Gastrocnemius medialis (tissue), 4 donors: Measurements from ENCODE around the gene CD8B2. TPM values are rescaled to one million over a fixed set of nuclear protein-coding genes. Genes with fewer than 3 reads are reported as not detected.
"Not testable (repeated sequence)": the region's sequence is repeated elsewhere in the genome, so short reads cannot be mapped to it uniquely, and the experiment has no call there.

Experiments used
- ATAC-seq, 2 donors: fragments of 150-250 bp; one replicate each; pipeline ENCODE4 v1.9.1; 2016
- DNase-seq, 2 donors: peaks; one replicate each; pipeline ENCODE4 v3.0.0-alpha.2; 2019
- H3K27ac ChIP-seq, 4 donors: fragments of 200-600 bp; sonication (generic); 1 replicate in 1 of 4; 2 replicates in 3 of 4; pipeline ENCODE4 v1.5.1; 2016 to 2018; ENCODE audit warnings: mild to moderate bottlenecking in 2 of 4, moderate library complexity in 1 of 4
- H3K27me3 ChIP-seq, 3 donors: fragments of 200-600 bp; sonication (generic) in 2 of 3; 1 replicate in 1 of 3; 2 replicates in 2 of 3; pipeline versions ENCODE4 v1.5.1 to v1.6.0; 2016 to 2019; ENCODE audit warnings: mild to moderate bottlenecking in 1 of 3, moderate library complexity in 1 of 3
- H3K36me3 ChIP-seq, 2 donors: fragments of 200-600 bp; sonication (generic) in 1 of 2; one replicate each; pipeline ENCODE4 v1.5.1; 2017 to 2018
- H3K4me1 ChIP-seq, 2 donors: fragments of 200-600 bp; sonication (generic) in 1 of 2; one replicate each; pipeline ENCODE4 v1.5.1; 2016 to 2017; ENCODE audit warnings: mild to moderate bottlenecking in 2 of 2
- H3K4me3 ChIP-seq, 4 donors: fragments of 200-600 bp; sonication (generic) in 3 of 4; 1 replicate in 1 of 4; 2 replicates in 3 of 4; pipeline ENCODE4 v1.5.1; 2016 to 2019; ENCODE audit warnings: mild to moderate bottlenecking in 2 of 4
- H3K9me3 ChIP-seq, 3 donors: fragments of 200-600 bp; sonication (generic) in 2 of 3; 1 replicate in 1 of 3; 2 replicates in 2 of 3; pipeline ENCODE4 v1.5.1; 2016 to 2019
- in situ Hi-C, 4 donors: fragments of 200-750 bp; cut with MboI; loops; one replicate each; pipeline versions ENCODE4 v1.15.0 to v1.8.0; 2017; ENCODE audit warnings: low sequenced_read_pairs in 4 of 4
- intact Hi-C: fragments of 100-400 bp; cut with DNase I; formaldehyde crosslinking; loops from one replicate; pipeline ENCODE4 v1.15.1; 2023; ENCODE audit warnings: low total_unique reads
- total RNA-seq, 4 donors: library from RNA; depleted of rRNA; stranded (reverse); fragments of >200 nt; gene quantifications; one replicate each; pipeline versions ENCODE4 v1.1.0 to v1.2.3, GENCODE V29; 2016
- TF ChIP-seq, protein P1 (sequence below), 5 experiments: fragments of 450-650 bp in 3 of 5; fragments of 200-600 bp in 2 of 5; sonication (generic) in 2 of 5; IDR thresholded peaks in 4 of 5; conservative IDR thresholded peaks in 1 of 5; 1 replicate in 4 of 5; 2 replicates in 1 of 5; pipeline ENCODE4 v1.5.1; 2016 to 2019; ENCODE audit warnings: antibody characterized with exemption in 5 of 5, mild to moderate bottlenecking in 3 of 5, moderate library complexity in 3 of 5

The CD8B2 gene
- total RNA-seq, result under 1 TPM in 1 of 4 donors, not detected in 3; 0.07 TPM

- ATAC-seq, DNase-seq, H3K4me1 ChIP-seq, H3K27me3 ChIP-seq, H3K9me3 ChIP-seq, intact Hi-C loops, in situ Hi-C loops, H3K27ac ChIP-seq, H3K36me3 ChIP-seq: not testable (repeated sequence)
- peak within 1 kb of the TSS in 3 of 4 donors; percentile 11 to 25 (median 20) for H3K4me3 ChIP-seq
These were observed at the start of gene CD8B2 for GRCh38 chr2:106486551-106487385. Gene CD8B2, plus strand, starts transcription at chr2:106487364. Its CDS starts 63 bp downstream, at chr2:106487427.

- H3K4me1 ChIP-seq, DNase-seq, intact Hi-C loops, H3K9me3 ChIP-seq, H3K27me3 ChIP-seq, H3K36me3 ChIP-seq, H3K27ac ChIP-seq, ATAC-seq, H3K4me3 ChIP-seq: not testable (repeated sequence)
- in situ Hi-C loops, result loop anchor here in 1 of 4 donors (25.0 kb wide), 1 partner anchor 350 kb away; no protein-coding TSS in a partner anchor
These were observed 25.3 kb upstream of the CD8B2 start for GRCh38 chr2:106461882-106462281.

GRCh38 chr2:106467516-106467915 lies 19.6 kb upstream of the CD8B2 start:
- in situ Hi-C loops, result loop anchor here in 1 of 4 donors (25.0 kb wide), 1 partner anchor 355 kb away; no protein-coding TSS in a partner anchor
- H3K4me1 ChIP-seq, DNase-seq, H3K4me3 ChIP-seq, H3K9me3 ChIP-seq, H3K27ac ChIP-seq, intact Hi-C loops, H3K36me3 ChIP-seq, H3K27me3 ChIP-seq, ATAC-seq: not testable (repeated sequence)

- intact Hi-C loops, H3K36me3 ChIP-seq, H3K9me3 ChIP-seq, DNase-seq, H3K4me1 ChIP-seq, ATAC-seq, H3K4me3 ChIP-seq, H3K27me3 ChIP-seq, H3K27ac ChIP-seq: not testable (repeated sequence)
- in situ Hi-C loops, result loop anchor here in 1 of 4 donors (25.0 kb wide), 1 partner anchor 356 kb away; no protein-coding TSS in a partner anchor
These were observed 19.1 kb upstream of the CD8B2 start, which contains the start of gene RGPD3 for GRCh38 chr2:106468107-106468506. Gene RGPD3, minus strand, starts transcription at chr2:106468413. Its CDS starts 125 bp downstream, at chr2:106468288.

DNA sequence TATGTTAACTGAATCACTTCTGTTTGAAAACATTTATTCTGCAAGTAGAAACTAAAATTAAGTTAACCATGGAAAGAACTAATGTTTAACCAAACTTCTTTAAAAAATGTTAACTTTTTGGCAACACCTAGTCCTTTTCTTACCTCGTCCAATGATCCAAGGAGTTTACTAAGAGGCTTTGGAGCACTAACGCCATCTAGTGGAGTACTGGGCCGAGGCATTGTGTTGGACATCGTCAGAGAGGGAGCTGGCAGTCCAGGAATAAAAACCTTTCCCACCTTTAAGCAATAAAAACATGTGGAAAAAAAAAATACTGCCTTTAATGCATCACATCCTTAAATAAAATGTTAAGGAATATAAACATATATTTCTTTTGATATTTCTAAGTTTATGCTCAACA lies 16.5 kb upstream of the CD8B2 start:
- not testable (repeated sequence) for H3K27ac ChIP-seq, H3K4me3 ChIP-seq, H3K9me3 ChIP-seq, H3K27me3 ChIP-seq, H3K4me1 ChIP-seq, H3K36me3 ChIP-seq
- ATAC-seq (peak in 1 of 2 donors; percentile 56), DNase-seq (peak in 1 of 2 donors; percentile 36)
- intact Hi-C loops (loop anchor here (10.0 kb wide), 1 partner anchor 366 kb away; no protein-coding TSS in a partner anchor), in situ Hi-C loops (loop anchor here in 1 of 4 donors (25.0 kb wide), 1 partner anchor 358 kb away; no protein-coding TSS in a partner anchor)
- TF ChIP-seq, protein P1, sequence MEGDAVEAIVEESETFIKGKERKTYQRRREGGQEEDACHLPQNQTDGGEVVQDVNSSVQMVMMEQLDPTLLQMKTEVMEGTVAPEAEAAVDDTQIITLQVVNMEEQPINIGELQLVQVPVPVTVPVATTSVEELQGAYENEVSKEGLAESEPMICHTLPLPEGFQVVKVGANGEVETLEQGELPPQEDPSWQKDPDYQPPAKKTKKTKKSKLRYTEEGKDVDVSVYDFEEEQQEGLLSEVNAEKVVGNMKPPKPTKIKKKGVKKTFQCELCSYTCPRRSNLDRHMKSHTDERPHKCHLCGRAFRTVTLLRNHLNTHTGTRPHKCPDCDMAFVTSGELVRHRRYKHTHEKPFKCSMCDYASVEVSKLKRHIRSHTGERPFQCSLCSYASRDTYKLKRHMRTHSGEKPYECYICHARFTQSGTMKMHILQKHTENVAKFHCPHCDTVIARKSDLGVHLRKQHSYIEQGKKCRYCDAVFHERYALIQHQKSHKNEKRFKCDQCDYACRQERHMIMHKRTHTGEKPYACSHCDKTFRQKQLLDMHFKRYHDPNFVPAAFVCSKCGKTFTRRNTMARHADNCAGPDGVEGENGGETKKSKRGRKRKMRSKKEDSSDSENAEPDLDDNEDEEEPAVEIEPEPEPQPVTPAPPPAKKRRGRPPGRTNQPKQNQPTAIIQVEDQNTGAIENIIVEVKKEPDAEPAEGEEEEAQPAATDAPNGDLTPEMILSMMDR (IDR thresholded peaks at IDR 0.05 in 4 of 5, conservative IDR thresholded peaks at IDR 0.05 in 1 of 5), result peak in 1 of 5 experiments; percentile 50

DNA sequence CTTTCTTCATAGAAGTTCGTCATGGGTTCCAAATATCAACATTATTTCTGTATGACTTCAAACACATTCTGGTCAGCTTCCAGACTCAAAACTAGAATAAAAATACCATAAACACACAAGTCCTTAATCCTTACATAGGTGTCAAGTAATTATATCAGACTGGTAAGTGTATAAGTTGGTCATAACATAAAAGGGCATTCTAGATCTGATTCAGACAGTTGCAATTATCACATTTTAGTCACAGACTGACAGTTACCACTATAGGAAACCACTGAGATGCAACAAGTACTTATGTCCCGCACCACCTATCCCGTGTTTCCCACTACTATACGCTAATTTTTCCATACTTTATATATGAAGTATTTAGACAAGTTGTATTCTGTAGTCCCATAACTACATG lies 9.5 kb upstream of the CD8B2 start:
- in situ Hi-C loops, H3K36me3 ChIP-seq, H3K4me3 ChIP-seq, H3K9me3 ChIP-seq, DNase-seq, H3K4me1 ChIP-seq, H3K27ac ChIP-seq, H3K27me3 ChIP-seq, ATAC-seq: not testable (repeated sequence)
- intact Hi-C loops, result loop anchor here (10.0 kb wide), 1 partner anchor 373 kb away; no protein-coding TSS in a partner anchor

- DNase-seq, H3K4me3 ChIP-seq, H3K9me3 ChIP-seq, H3K4me1 ChIP-seq, H3K27ac ChIP-seq, H3K27me3 ChIP-seq, H3K36me3 ChIP-seq, in situ Hi-C loops, ATAC-seq: not testable (repeated sequence)
- intact Hi-C loops, result loop anchor here (10.0 kb wide), 1 partner anchor 375 kb away; no protein-coding TSS in a partner anchor
These were observed 7.6 kb upstream of the CD8B2 start for GRCh38 chr2:106479563-106479962.

- peak overlapping the region in 3 of 4 donors; percentile 11 to 25 (median 20) for H3K4me3 ChIP-seq
These were observed 425 bp downstream of the CD8B2 start for GRCh38 chr2:106487386-106488191.

DNA sequence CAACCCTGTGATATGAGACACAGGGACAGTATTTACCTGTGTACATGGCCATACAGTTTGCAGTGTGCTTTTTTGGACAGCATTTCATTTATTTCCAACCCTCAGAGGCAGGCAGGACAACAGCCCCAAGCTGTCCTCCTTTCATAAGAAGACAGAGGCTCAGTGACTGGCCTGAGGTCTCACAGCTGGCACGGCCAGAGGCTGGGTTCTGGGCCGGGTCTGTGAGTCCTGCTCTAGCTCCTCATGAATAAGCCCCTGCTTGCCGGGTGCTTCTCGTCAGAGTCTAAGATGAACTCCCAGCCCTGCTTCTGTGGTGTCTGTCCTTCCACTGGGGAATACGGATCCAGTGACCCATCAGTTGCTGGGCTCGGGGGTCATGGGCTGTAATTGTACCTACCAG lies 2.5 kb downstream of the CD8B2 start:
- DNase-seq, H3K4me1 ChIP-seq, in situ Hi-C loops, H3K9me3 ChIP-seq, H3K36me3 ChIP-seq, intact Hi-C loops, H3K27me3 ChIP-seq, H3K27ac ChIP-seq, ATAC-seq, H3K4me3 ChIP-seq: not testable (repeated sequence)

More at GRCh38 chr2:106487386-106488191, 425 bp downstream of the CD8B2 start:
- DNase-seq, in situ Hi-C loops, H3K36me3 ChIP-seq, H3K9me3 ChIP-seq, H3K27ac ChIP-seq, intact Hi-C loops, H3K27me3 ChIP-seq, H3K4me1 ChIP-seq: not testable (repeated sequence)
- peak in 1 of 2 donors; percentile 64 for ATAC-seq

- H3K4me3 ChIP-seq, H3K4me1 ChIP-seq, intact Hi-C loops, H3K27me3 ChIP-seq, ATAC-seq, H3K36me3 ChIP-seq, in situ Hi-C loops, H3K9me3 ChIP-seq, DNase-seq, H3K27ac ChIP-seq: not testable (repeated sequence)
These were observed 5.2 kb downstream of the CD8B2 start for GRCh38 chr2:106492399-106492798.
